Hepatocyte (in vitro differentiated cells): ENCODE measurements around the gene JCHAIN.

Source experiments
- CTCF ChIP-seq: fragments of 200-600 bp; sonication (generic); IDR thresholded peaks from 2 replicates; pipeline ENCODE4 v1.5.1; 2016; ENCODE audit warnings: antibody characterized with exemption, mild to moderate bottlenecking; ENCODE audit not compliant: poor library complexity
- EZH2 ChIP-seq: fragments of 200-600 bp; sonication (generic); IDR thresholded peaks from 2 replicates; pipeline ENCODE4 v1.6.1; 2016; ENCODE audit warnings: antibody characterized with exemption, mild to moderate bottlenecking, borderline replicate concordance

- TF ChIP-seq CTCF (no peak), EZH2 (no peak)
Measured at GRCh38 chr4:70607334-70607853, 58.9 kb downstream of the JCHAIN start.
